ENCODE measurements around the gene TMEM106C. TPM values are rescaled to one million over a fixed set of nuclear protein-coding genes. Genes with fewer than 3 reads are reported as not detected.

Gene TMEM106C
- total and polyA plus RNA-seq, 9 of the 15 experiments (the other 6 are each of a cell fraction or from before 2014, with no cell fraction given): 37.6 to 183 (median 57.2) TPM

DNA sequence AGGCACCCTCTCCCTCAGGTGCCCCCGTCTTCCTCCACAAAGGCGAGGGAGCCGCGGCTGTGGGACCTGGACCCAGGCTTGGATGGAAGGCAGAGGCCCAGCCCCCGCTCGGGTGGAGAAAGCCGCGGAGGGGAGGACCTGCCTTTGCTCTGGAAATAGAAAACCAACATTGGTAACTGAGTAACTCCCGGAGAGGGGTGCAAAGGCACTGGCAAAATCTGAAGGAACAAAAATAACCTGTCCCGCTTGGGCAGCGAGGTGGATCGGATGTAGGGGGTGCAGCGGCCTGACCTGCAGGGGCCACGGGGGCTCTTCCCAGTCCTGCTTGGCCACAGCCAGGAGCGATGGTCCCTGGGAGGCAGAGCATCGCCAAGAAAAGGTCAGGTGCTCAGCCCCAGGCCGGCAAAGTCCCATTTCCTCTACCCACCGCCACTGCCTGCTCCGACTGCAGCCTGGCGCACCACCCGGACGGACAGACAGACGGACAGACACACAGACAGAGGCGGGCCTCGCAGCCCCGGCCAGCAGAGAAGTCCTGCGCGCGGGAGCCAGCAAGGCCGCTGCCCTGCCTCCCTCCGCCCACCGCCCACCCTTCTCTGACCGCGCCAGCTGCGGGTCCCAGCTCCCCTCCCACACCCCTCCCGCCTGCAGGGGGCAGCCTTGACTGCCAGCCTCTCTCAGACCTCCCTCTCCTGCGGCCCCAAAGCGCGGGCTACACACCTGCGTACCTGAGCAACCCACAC, 21.4 kb upstream of the TMEM106C start:
- 13% methylated on average over 19 of the region's 40 CpGs for WGBS (ENCODE audit: insufficient coverage, low coverage, missing lambda C conversion rate)
- no peaks in the 10 kb centered on the region for H3K36me3 ChIP-seq (ENCODE audit: control insufficient read depth, insufficient read depth, low read length)
- no peak overlapping the region for H3K27ac ChIP-seq (ENCODE audit: extremely low read depth, low read depth, low read length)
- no peaks in the 10 kb centered on the region for H3K9me1 ChIP-seq (ENCODE audit: control insufficient read depth, insufficient read depth, low read length)
- peaks cover 31 to 58% of the 10 kb centered on the region in 2 experiments; a peak in 4 of 5 replicates for H3K27me3 ChIP-seq (ENCODE audit: control insufficient read depth in 2 of 2, insufficient read depth in 2 of 2, low read length in 2 of 2)
- H3K4me2 ChIP-seq (ENCODE audit: insufficient read depth, low read length): no peak overlapping the region
- no peaks in the 10 kb centered on the region for H4K20me1 ChIP-seq (replicated peaks; ENCODE audit: control insufficient read depth, insufficient read depth, low read length)
- in situ Hi-C loops (cut with MboI): no loop called here
- POLR2A ChIA-PET: interaction anchor here (0.6 kb wide), 1 partner anchor 21 kb away, joined by 3 read pairs; no protein-coding TSS in a partner anchor
- ATAC-seq: peak; percentile 80
- CTCF ChIA-PET (ENCODE audit: low intra/inter-chr PET ratio): interaction anchor here (1.5 kb wide), 1 partner anchor 223 kb away, joined by 4 read pairs; no protein-coding TSS in a partner anchor
- no peaks in the 10 kb centered on the region for H3K79me2 ChIP-seq (ENCODE audit: control insufficient read depth, insufficient read depth, low read length)
- H3K4me3 ChIP-seq: no peak overlapping the region
- no TSS peak for BruUV-seq (replicated peaks)
- H2AFZ ChIP-seq (ENCODE audit: low read depth, low read length): no peak overlapping the region
- H3K9me3 ChIP-seq (replicated peaks; ENCODE audit: control insufficient read depth, insufficient read depth, low read depth, low read length): no peaks in the 10 kb centered on the region
- H3K4me1 ChIP-seq (replicated peaks in 1 of 2; ENCODE audit: control insufficient read depth in 2 of 2, insufficient read depth in 2 of 2, low read length in 2 of 2): peaks cover 0 to 27% of the 10 kb centered on the region in 2 experiments; a peak in 3 of 5 replicates
- no peak overlapping the region; a peak in 1 of 4 replicates for H3K9ac ChIP-seq (ENCODE audit: insufficient read depth in 1 of 2, low read depth in 2 of 2, low read length in 2 of 2)
- FAIRE-seq: no peak
- intact Hi-C loops (cut with micrococcal nuclease): no loop called here
- DNase-seq (ENCODE audit: extremely low read depth in 1 of 4, low spot score in 3 of 4): peak; percentile 44 to 66 (median 54)
- TF ChIP-seq, protein P1, sequence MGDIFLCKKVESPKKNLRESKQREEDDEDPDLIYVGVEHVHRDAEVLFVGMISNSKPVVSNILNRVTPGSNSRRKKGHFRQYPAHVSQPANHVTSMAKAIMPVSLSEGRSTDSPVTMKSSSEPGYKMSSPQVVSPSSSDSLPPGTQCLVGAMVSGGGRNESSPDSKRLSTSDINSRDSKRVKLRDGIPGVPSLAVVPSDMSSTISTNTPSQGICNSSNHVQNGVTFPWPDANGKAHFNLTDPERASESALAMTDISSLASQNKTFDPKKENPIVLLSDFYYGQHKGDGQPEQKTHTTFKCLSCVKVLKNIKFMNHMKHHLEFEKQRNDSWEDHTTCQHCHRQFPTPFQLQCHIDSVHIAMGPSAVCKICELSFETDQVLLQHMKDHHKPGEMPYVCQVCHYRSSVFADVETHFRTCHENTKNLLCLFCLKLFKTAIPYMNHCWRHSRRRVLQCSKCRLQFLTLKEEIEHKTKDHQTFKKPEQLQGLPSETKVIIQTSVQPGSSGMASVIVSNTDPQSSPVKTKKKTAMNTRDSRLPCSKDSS (IDR thresholded peaks at IDR 0.05; ENCODE audit: low read depth, partially characterized antibody): no peak
- TF ChIP-seq ZNF124 (CRISPR knock-in tag; IDR thresholded peaks at IDR 0.05): no peak
- TF ChIP-seq ETS2 (tag; IDR thresholded peaks at IDR 0.05; ENCODE audit: borderline replicate concordance, poor library complexity, severe bottlenecking): no peak
- no peak for TF ChIP-seq FOS (IDR thresholded peaks at IDR 0.05; ENCODE audit: extremely low read depth, insufficient read length)
- TF ChIP-seq, protein P2, sequence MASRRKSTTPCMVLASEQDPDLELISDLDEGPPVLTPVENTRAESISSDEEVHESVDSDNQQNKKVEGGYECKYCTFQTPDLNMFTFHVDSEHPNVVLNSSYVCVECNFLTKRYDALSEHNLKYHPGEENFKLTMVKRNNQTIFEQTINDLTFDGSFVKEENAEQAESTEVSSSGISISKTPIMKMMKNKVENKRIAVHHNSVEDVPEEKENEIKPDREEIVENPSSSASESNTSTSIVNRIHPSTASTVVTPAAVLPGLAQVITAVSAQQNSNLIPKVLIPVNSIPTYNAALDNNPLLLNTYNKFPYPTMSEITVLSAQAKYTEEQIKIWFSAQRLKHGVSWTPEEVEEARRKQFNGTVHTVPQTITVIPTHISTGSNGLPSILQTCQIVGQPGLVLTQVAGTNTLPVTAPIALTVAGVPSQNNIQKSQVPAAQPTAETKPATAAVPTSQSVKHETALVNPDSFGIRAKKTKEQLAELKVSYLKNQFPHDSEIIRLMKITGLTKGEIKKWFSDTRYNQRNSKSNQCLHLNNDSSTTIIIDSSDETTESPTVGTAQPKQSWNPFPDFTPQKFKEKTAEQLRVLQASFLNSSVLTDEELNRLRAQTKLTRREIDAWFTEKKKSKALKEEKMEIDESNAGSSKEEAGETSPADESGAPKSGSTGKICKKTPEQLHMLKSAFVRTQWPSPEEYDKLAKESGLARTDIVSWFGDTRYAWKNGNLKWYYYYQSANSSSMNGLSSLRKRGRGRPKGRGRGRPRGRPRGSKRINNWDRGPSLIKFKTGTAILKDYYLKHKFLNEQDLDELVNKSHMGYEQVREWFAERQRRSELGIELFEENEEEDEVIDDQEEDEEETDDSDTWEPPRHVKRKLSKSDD (conservative IDR thresholded peaks at IDR 0.05; ENCODE audit: low read length): no peak
- no peak for TF ChIP-seq E2F3 (CRISPR knock-in tag; IDR thresholded peaks at IDR 0.05)
- 0 out of 4 replicates have a peak, but pooled peaks of 1 of the 2 experiments have one; percentile 6 for TF ChIP-seq RAD21 (CRISPR knock-in tag; conservative IDR thresholded peaks at IDR 0.05 in 1 of 2, IDR thresholded peaks at IDR 0.05 in 1 of 2)
- TF ChIP-seq MEIS2 (IDR thresholded peaks at IDR 0.05; ENCODE audit: partially characterized antibody): no peak
- TF ChIP-seq, protein P3, sequence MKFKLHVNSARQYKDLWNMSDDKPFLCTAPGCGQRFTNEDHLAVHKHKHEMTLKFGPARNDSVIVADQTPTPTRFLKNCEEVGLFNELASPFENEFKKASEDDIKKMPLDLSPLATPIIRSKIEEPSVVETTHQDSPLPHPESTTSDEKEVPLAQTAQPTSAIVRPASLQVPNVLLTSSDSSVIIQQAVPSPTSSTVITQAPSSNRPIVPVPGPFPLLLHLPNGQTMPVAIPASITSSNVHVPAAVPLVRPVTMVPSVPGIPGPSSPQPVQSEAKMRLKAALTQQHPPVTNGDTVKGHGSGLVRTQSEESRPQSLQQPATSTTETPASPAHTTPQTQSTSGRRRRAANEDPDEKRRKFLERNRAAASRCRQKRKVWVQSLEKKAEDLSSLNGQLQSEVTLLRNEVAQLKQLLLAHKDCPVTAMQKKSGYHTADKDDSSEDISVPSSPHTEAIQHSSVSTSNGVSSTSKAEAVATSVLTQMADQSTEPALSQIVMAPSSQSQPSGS (CRISPR knock-in tag; IDR thresholded peaks at IDR 0.05): no peak
- no peak for TF ChIP-seq CTBP1 (IDR thresholded peaks at IDR 0.05; ENCODE audit: borderline replicate concordance)
- no peak for TF ChIP-seq TBP (optimal IDR thresholded peaks at IDR 0.05; ENCODE audit: low read depth, low read length)
- TF ChIP-seq L3MBTL2 (IDR thresholded peaks at IDR 0.05): no peak
- no peak for TF ChIP-seq TRIM24 (IDR thresholded peaks at IDR 0.05)
- no peak for TF ChIP-seq JUND (IDR thresholded peaks at IDR 0.05; ENCODE audit: borderline replicate concordance, low read depth, low read length)
- no peak for TF ChIP-seq JUND (tag; IDR thresholded peaks at IDR 0.05; ENCODE audit: borderline replicate concordance, low read depth, low read length)
